Osteoblast (primary cell): ENCODE data around the gene RNF212. TPM values are rescaled to one million over a fixed set of nuclear protein-coding genes. Genes with fewer than 3 reads are reported as not detected.

Source experiments
- DNase-seq: peaks from one replicate; pipeline ENCODE4 v3.0.0; 2011; ENCODE audit warnings: low spot score, mixed read lengths; ENCODE audit not compliant: insufficient read length; ENCODE audit errors: missing footprints
- H2AFZ ChIP-seq: 2 replicates; pipeline ENCODE4 v1.6.0; 2011; ENCODE audit warnings: mild to moderate bottlenecking, low read length
- H3K27ac ChIP-seq: 2 replicates; pipeline ENCODE4 v1.5.1; 2011; ENCODE audit warnings: mild to moderate bottlenecking, low read depth, low read length, moderate library complexity
- H3K27me3 ChIP-seq: 2 replicates; pipeline ENCODE4 v1.6.0; 2012; ENCODE audit warnings: mild to moderate bottlenecking, control low read depth, inconsistent platforms, low read length, moderate library complexity; ENCODE audit not compliant: insufficient read depth
- H3K36me3 ChIP-seq: 2 replicates; pipeline ENCODE4 v1.5.1; 2011; ENCODE audit warnings: mild to moderate bottlenecking, low read length, control low read depth, moderate library complexity; ENCODE audit not compliant: insufficient read depth
- H3K4me1 ChIP-seq: 2 replicates; pipeline ENCODE4 v1.5.1; 2011; ENCODE audit warnings: mild to moderate bottlenecking, low read length, control low read depth, moderate library complexity; ENCODE audit not compliant: insufficient read depth
- H3K4me2 ChIP-seq: 2 replicates; pipeline ENCODE4 v1.6.0; 2011; ENCODE audit warnings: mild to moderate bottlenecking, low read length; ENCODE audit not compliant: insufficient read depth
- H3K4me3 ChIP-seq: fragments of 200-600 bp; sonication (generic); 3 replicates; pipeline ENCODE4 v1.5.1; 2012; ENCODE audit warnings: mild to moderate bottlenecking, low read length, inconsistent platforms; ENCODE audit not compliant: insufficient read depth
- H3K79me2 ChIP-seq: 2 replicates; pipeline ENCODE4 v1.6.0; 2012; ENCODE audit warnings: mild to moderate bottlenecking, low read length, control low read depth, inconsistent platforms; ENCODE audit not compliant: insufficient read depth
- H3K9me3 ChIP-seq: 2 replicates; pipeline ENCODE4 v1.5.1; 2011; ENCODE audit warnings: low read depth, low read length, control low read depth
- H4K20me1 ChIP-seq: 2 replicates; pipeline ENCODE4 v1.6.0; 2012; ENCODE audit warnings: mild to moderate bottlenecking, low read length, control low read depth; ENCODE audit not compliant: insufficient read depth
- CTCF ChIP-seq: IDR thresholded peaks from 2 replicates; pipeline ENCODE4 v1.5.1; 2011; ENCODE audit warnings: mild to moderate bottlenecking, low read depth, low read length, moderate library complexity; ENCODE audit errors: extremely low read depth
- total RNA-seq: library from RNA; depleted of rRNA; stranded (reverse); fragments of >200 nt; gene quantifications from 2 replicates; pipeline ENCODE4 v1.2.3, GENCODE V29; 2012

Gene RNF212
- total RNA-seq, 1 donor = 7.6 TPM

- no peak overlapping the region for H3K4me2 ChIP-seq
- H3K4me1 ChIP-seq = peaks cover 22% of the 10 kb centered on the region
- TF ChIP-seq CTCF = no peak
Observed at GRCh38 chr4:1036095-1036494, 77.3 kb downstream of the RNF212 start.

GRCh38 chr4:1035510-1035909, 77.9 kb downstream of the RNF212 start:
- Histone ChIP-seq H3K4me1 (peaks cover 21% of the 10 kb centered on the region), H3K4me3 (no peak overlapping the region), H3K36me3 (no peaks in the 10 kb centered on the region), H3K27me3 (no peaks in the 10 kb centered on the region), H4K20me1 (no peaks in the 10 kb centered on the region), H2AFZ (no peak overlapping the region), H3K4me2 (no peak overlapping the region), H3K9me3 (no peaks in the 10 kb centered on the region), H3K79me2 (no peaks in the 10 kb centered on the region), H3K27ac (no peak overlapping the region)
- TF ChIP-seq CTCF = no peak
- no peak for DNase-seq

More at GRCh38 chr4:1036095-1036494, 77.3 kb downstream of the RNF212 start:
- no peak overlapping the region for H2AFZ ChIP-seq
- DNase-seq = no peak
- no peak overlapping the region for H3K4me3 ChIP-seq
- no peaks in the 10 kb centered on the region for H3K9me3 ChIP-seq
- no peaks in the 10 kb centered on the region for H3K79me2 ChIP-seq
- no peaks in the 10 kb centered on the region for H3K27me3 ChIP-seq
- H3K27ac ChIP-seq = no peak overlapping the region
- H4K20me1 ChIP-seq = no peaks in the 10 kb centered on the region
- H3K36me3 ChIP-seq = no peaks in the 10 kb centered on the region

- Histone ChIP-seq H3K4me2 (peak overlapping the region; percentile 71), H3K4me1 (peaks cover 11% of the 10 kb centered on the region), H3K27ac (peak overlapping the region; percentile 51), H3K9me3 (no peaks in the 10 kb centered on the region), H2AFZ (peak overlapping the region; percentile 78), H4K20me1 (no peaks in the 10 kb centered on the region), H3K27me3 (no peaks in the 10 kb centered on the region), H3K79me2 (no peaks in the 10 kb centered on the region), H3K36me3 (no peaks in the 10 kb centered on the region), H3K4me3 (peak overlapping the region; percentile 58)
- no peak for TF ChIP-seq CTCF
- peak; percentile 99 for DNase-seq
Observed at GRCh38 chr4:1033840-1034551, 79.4 kb downstream of the RNF212 start.

GRCh38 chr4:1032861-1033260, 80.5 kb downstream of the RNF212 start:
- Histone ChIP-seq H3K4me1 (peaks cover 11% of the 10 kb centered on the region), H3K79me2 (no peaks in the 10 kb centered on the region), H3K9me3 (no peaks in the 10 kb centered on the region), H3K4me2 (no peak overlapping the region), H3K27me3 (no peaks in the 10 kb centered on the region), H3K4me3 (no peak overlapping the region), H3K36me3 (no peaks in the 10 kb centered on the region), H4K20me1 (no peaks in the 10 kb centered on the region), H2AFZ (no peak overlapping the region), H3K27ac (no peak overlapping the region)
- TF ChIP-seq CTCF = no peak
- DNase-seq = no peak
